ENCODE measurements around the gene MLLT11.

- TF ChIP-seq POLR2A (IDR thresholded peaks at IDR 0.05) (no peak), EP300 (IDR thresholded peaks at IDR 0.05) (no peak)
- TF ChIP-seq, protein P1, sequence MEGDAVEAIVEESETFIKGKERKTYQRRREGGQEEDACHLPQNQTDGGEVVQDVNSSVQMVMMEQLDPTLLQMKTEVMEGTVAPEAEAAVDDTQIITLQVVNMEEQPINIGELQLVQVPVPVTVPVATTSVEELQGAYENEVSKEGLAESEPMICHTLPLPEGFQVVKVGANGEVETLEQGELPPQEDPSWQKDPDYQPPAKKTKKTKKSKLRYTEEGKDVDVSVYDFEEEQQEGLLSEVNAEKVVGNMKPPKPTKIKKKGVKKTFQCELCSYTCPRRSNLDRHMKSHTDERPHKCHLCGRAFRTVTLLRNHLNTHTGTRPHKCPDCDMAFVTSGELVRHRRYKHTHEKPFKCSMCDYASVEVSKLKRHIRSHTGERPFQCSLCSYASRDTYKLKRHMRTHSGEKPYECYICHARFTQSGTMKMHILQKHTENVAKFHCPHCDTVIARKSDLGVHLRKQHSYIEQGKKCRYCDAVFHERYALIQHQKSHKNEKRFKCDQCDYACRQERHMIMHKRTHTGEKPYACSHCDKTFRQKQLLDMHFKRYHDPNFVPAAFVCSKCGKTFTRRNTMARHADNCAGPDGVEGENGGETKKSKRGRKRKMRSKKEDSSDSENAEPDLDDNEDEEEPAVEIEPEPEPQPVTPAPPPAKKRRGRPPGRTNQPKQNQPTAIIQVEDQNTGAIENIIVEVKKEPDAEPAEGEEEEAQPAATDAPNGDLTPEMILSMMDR (IDR thresholded peaks at IDR 0.05), result no peak
Observed at GRCh38 chr1:151049458-151049857, 10.7 kb upstream of the MLLT11 start.

Data from sigmoid colon (tissue), 4 donors.